ENCODE data around the gene GET4.

- no peak for TF ChIP-seq EZH2 (conservative IDR thresholded peaks at IDR 0.05; ENCODE audit: low read depth, low read length)
- TF ChIP-seq MLX (CRISPR knock-in tag; IDR thresholded peaks at IDR 0.05), result no peak
- TF ChIP-seq CTCF (CRISPR knock-in tag; IDR thresholded peaks at IDR 0.05), result no peak
- TF ChIP-seq KDM4B (CRISPR knock-in tag; IDR thresholded peaks at IDR 0.05), result no peak
- TF ChIP-seq HDAC6 (IDR thresholded peaks at IDR 0.05; ENCODE audit: low read depth, low read length), result no peak
- TF ChIP-seq POLR2A (IDR thresholded peaks at IDR 0.05; ENCODE audit: insufficient read depth in 1 of 2, low read depth in 2 of 2, low read length in 2 of 2), result no peak
- TF ChIP-seq SMC3 (IDR thresholded peaks at IDR 0.05; ENCODE audit: low read length), result no peak
- no peak for TF ChIP-seq MNT (IDR thresholded peaks at IDR 0.05)
- TF ChIP-seq TARDBP (CRISPR knock-in tag; IDR thresholded peaks at IDR 0.05), result no peak
Observed at GRCh38 chr7:867001-867405, 9.4 kb upstream of the GET4 start.

Measured in HepG2 (cell line).